Measurements from ENCODE around the gene FAM50B.

- TF ChIP-seq CTCF (IDR thresholded peaks at IDR 0.05; ENCODE audit: poor library complexity), result no peak
- no peak for TF ChIP-seq EZH2phosphoT487 (IDR thresholded peaks at IDR 0.05; ENCODE audit: low read depth, severe bottlenecking, unreplicated experiment)
- no peak for TF ChIP-seq EZH2 (IDR thresholded peaks at IDR 0.05; ENCODE audit: borderline replicate concordance)
These were observed 34.6 kb upstream of the FAM50B start for GRCh38 chr6:3814539-3814938.
